ENCODE measurements around the gene SFTA2. TPM values are rescaled to one million over a fixed set of nuclear protein-coding genes. Genes with fewer than 3 reads are reported as not detected.
"Not testable (repeated sequence)": the region's sequence is repeated elsewhere in the genome, so short reads cannot be mapped to it uniquely, and the experiment has no call there.

The SFTA2 gene
- total and polyA plus RNA-seq, 3 donors from 2014 or later = 0.94 TPM; not detected in 2

DNA sequence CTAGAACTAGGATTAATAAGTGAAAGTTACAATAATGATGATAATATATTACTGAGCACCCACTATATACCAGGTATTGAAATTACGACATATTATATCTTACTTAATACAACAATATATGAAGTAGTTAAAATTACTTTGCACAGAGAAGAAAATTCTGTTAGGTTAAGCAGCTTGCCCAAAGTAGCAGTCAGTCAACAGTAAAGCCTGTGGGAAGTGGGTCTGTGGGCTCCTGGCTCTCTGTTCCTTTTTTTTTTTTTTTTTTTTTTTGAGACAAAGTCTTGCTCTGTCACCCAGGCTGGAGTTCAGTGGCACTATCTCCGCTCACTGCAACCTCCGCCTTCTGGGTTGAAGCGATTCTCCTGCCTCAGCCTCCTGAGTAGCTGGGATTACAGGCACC, 28.7 kb downstream of the SFTA2 start:
- whole genome bisulfite sequencing, 2 donors = 84 to 89% methylated on average over 4 of the region's 4 CpGs
- no peaks in the 10 kb centered on the region for H3K4me1 ChIP-seq
- H3K27me3 ChIP-seq = no peaks in the 10 kb centered on the region
- intact Hi-C loops (cut with DNase I; ENCODE audit: low total_unique reads) = no loop called here
- H3K36me3 ChIP-seq (ENCODE audit: low read depth, missing control alignments) = no peaks in the 10 kb centered on the region
- TF ChIP-seq, protein P1, sequence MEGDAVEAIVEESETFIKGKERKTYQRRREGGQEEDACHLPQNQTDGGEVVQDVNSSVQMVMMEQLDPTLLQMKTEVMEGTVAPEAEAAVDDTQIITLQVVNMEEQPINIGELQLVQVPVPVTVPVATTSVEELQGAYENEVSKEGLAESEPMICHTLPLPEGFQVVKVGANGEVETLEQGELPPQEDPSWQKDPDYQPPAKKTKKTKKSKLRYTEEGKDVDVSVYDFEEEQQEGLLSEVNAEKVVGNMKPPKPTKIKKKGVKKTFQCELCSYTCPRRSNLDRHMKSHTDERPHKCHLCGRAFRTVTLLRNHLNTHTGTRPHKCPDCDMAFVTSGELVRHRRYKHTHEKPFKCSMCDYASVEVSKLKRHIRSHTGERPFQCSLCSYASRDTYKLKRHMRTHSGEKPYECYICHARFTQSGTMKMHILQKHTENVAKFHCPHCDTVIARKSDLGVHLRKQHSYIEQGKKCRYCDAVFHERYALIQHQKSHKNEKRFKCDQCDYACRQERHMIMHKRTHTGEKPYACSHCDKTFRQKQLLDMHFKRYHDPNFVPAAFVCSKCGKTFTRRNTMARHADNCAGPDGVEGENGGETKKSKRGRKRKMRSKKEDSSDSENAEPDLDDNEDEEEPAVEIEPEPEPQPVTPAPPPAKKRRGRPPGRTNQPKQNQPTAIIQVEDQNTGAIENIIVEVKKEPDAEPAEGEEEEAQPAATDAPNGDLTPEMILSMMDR (IDR thresholded peaks at IDR 0.05) = no peak
- TF ChIP-seq POLR2A (IDR thresholded peaks at IDR 0.05) = no peak
- H3K9me3 ChIP-seq = no peaks in the 10 kb centered on the region
- no peak for DNase-seq
- H3K4me3 ChIP-seq = no peak overlapping the region
- no peak overlapping the region for H3K27ac ChIP-seq

GRCh38 chr6:30902709-30903108, 29.3 kb downstream of the SFTA2 start:
- Histone ChIP-seq H3K9me3 (no peaks in the 10 kb centered on the region), H3K36me3 (ENCODE audit: low read depth, missing control alignments) (no peaks in the 10 kb centered on the region), H3K27me3 (no peaks in the 10 kb centered on the region), H3K27ac (no peak overlapping the region), H3K4me1 (no peaks in the 10 kb centered on the region), H3K4me3 (no peak overlapping the region)
- WGBS, 2 donors = 45 to 57% methylated on average over 5 of the region's 5 CpGs
- DNase-seq = no peak
- no peak for TF ChIP-seq POLR2A (IDR thresholded peaks at IDR 0.05)
- TF ChIP-seq, protein P1 (IDR thresholded peaks at IDR 0.05) = no peak
- intact Hi-C loops (cut with DNase I; ENCODE audit: low total_unique reads) = no loop called here

- H3K4me1 ChIP-seq; H3K36me3 ChIP-seq (ENCODE audit: low read depth, missing control alignments); intact Hi-C loops (cut with DNase I; ENCODE audit: low total_unique reads); H3K4me3 ChIP-seq; DNase-seq; H3K9me3 ChIP-seq; H3K27ac ChIP-seq; H3K27me3 ChIP-seq: not testable (repeated sequence)
- 72 to 79% methylated on average over 9 of the region's 9 CpGs for WGBS, 2 donors
These were observed 29.8 kb downstream of the SFTA2 start for GRCh38 chr6:30902196-30902595.

DNA sequence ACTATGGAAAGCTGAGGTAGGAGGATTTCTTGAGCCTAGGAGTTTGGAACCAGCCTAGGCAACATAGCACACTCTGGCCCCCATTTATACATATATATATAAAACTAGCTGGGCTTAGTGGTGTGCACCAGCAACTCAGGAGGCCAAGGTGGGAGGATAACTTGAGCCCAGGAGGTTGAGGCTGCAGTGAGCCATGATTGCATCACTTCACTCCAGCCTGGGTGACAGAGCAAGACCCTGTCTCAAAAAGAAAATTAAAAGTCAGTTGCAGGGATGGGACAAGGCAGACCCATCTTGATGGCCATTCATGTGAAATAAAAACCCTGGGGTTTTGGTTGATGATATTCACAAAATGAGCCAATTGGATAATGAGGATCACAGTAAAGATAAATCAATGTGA, 30.5 kb downstream of the SFTA2 start:
- H3K9me3 ChIP-seq = no peaks in the 10 kb centered on the region
- H3K4me1 ChIP-seq = no peaks in the 10 kb centered on the region
- intact Hi-C loops (cut with DNase I; ENCODE audit: low total_unique reads) = no loop called here
- no peak for DNase-seq
- no peaks in the 10 kb centered on the region for H3K27me3 ChIP-seq
- H3K27ac ChIP-seq = no peak overlapping the region
- no peaks in the 10 kb centered on the region for H3K36me3 ChIP-seq (ENCODE audit: low read depth, missing control alignments)
- H3K4me3 ChIP-seq = no peak overlapping the region
- TF ChIP-seq, protein P1 (IDR thresholded peaks at IDR 0.05) = no peak
- no peak for TF ChIP-seq POLR2A (IDR thresholded peaks at IDR 0.05)

DNA sequence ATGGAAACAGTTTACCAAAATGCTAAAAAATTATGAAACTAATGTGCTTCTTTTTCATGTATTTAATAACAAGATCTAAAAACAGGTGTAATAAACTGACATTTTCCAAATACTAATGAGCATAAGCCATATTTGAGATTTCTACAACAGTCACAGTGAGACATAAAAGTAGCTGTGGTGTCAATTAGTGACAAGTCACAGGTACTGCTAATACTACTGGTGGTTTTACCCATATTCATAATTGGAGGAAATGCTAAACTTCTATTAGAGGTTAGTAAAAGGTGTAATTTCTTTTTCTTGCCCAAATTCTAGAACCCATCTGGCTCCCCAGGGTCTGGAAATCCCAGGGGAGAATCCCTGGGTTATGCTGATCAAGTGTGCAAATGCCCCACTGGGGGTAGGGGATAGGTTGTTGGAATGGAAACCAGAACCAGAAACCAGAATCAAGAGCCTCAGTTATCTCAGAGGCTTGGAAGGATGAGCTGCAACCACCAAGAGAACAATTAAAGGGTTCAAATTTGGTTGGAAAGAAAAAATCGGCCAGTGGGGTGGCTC, 31.0 kb downstream of the SFTA2 start:
- H3K27ac ChIP-seq = no peak overlapping the region
- H3K9me3 ChIP-seq = no peaks in the 10 kb centered on the region
- WGBS, 2 donors = 64% methylated on average over 1 of the region's 1 CpG
- intact Hi-C loops (cut with DNase I; ENCODE audit: low total_unique reads) = no loop called here
- H3K36me3 ChIP-seq (ENCODE audit: low read depth, missing control alignments) = no peaks in the 10 kb centered on the region
- no peaks in the 10 kb centered on the region for H3K4me1 ChIP-seq
- H3K4me3 ChIP-seq = no peak overlapping the region
- TF ChIP-seq, protein P1 (IDR thresholded peaks at IDR 0.05) = no peak
- TF ChIP-seq POLR2A (IDR thresholded peaks at IDR 0.05) = no peak
- DNase-seq = no peak
- no peaks in the 10 kb centered on the region for H3K27me3 ChIP-seq
